ENCODE data around the gene BLACAT1. TPM values are rescaled to one million over a fixed set of nuclear protein-coding genes. Genes with fewer than 3 reads are reported as not detected.

BLACAT1 gene
- total and polyA plus RNA-seq, 9 of the 15 experiments (the other 6 are each of a cell fraction or from before 2014, with no cell fraction given), result 0.10 to 5.9 (median 0.73) TPM

DNA sequence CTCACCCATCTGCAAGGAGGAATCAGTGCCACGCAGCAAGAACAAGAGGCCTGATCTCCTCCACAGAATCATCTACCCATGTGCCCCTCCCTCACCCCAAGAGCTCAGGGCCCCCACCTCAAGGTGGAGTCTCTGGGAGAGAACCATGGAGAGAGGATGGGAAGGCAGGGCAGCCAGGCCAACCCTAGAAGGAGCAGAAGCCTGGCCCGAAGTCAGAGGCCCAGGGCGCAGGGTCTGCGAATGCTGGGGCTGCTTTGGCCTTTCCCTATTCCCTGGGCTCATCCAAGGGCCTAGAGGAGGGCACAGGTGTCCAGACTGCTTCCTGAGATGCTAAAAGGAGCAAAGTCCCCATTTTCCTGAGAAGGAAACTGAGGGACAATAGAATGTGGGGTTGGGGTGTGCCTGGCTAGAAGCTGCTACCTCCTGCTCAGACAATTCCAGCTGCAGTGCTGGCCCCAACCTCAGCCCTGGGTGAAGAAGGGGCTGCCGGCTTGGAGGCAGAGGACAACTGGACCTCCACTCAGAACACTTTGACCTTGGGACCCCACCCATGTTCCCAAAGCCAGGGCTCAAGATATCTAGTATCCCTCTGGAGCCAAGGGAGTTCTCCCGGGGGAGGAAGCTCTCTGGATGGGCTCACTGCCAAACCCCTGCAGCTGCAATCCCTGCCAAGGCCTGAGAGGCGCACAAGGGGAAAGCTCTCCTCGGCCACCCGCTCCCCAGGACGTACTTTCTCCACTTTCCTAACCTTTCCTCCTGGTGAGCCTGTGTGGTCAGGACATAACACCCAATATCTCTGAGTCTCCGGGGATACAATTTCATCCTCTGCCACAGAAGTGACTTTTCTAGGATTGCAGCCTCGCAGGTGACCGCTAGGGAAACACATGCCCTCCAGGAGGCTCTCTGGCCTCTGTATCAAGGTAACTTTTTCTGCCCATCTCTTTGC, 17.4 kb downstream of the BLACAT1 start (continued):
- TF ChIP-seq, protein P1, sequence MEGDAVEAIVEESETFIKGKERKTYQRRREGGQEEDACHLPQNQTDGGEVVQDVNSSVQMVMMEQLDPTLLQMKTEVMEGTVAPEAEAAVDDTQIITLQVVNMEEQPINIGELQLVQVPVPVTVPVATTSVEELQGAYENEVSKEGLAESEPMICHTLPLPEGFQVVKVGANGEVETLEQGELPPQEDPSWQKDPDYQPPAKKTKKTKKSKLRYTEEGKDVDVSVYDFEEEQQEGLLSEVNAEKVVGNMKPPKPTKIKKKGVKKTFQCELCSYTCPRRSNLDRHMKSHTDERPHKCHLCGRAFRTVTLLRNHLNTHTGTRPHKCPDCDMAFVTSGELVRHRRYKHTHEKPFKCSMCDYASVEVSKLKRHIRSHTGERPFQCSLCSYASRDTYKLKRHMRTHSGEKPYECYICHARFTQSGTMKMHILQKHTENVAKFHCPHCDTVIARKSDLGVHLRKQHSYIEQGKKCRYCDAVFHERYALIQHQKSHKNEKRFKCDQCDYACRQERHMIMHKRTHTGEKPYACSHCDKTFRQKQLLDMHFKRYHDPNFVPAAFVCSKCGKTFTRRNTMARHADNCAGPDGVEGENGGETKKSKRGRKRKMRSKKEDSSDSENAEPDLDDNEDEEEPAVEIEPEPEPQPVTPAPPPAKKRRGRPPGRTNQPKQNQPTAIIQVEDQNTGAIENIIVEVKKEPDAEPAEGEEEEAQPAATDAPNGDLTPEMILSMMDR (IDR thresholded peaks at IDR 0.05 in 2 of 3, conservative IDR thresholded peaks at IDR 0.05 in 1 of 3; ENCODE audit: insufficient read depth in 2 of 3, low read depth in 1 of 3, low read length in 3 of 3), result peak; percentile 68 to 81 (median 79)
- TF ChIP-seq ZNF76 (CRISPR knock-in tag; IDR thresholded peaks at IDR 0.05; ENCODE audit: borderline replicate concordance) (no peak), NFIX (CRISPR knock-in tag; IDR thresholded peaks at IDR 0.05; ENCODE audit: low read depth) (peak; percentile 54), KAT8 (IDR thresholded peaks at IDR 0.05; ENCODE audit: low read depth) (no peak), TAL1 (IDR thresholded peaks at IDR 0.05) (no peak), HEY1 (CRISPR knock-in tag; IDR thresholded peaks at IDR 0.05; ENCODE audit: borderline replicate concordance) (no peak), MBD2 (IDR thresholded peaks at IDR 0.05; ENCODE audit: borderline replicate concordance, low read depth) (no peak), SMARCA4 (IDR thresholded peaks at IDR 0.05) (no peak), TCF7 (IDR thresholded peaks at IDR 0.05; ENCODE audit: borderline replicate concordance) (no peak), SPI1 (IDR thresholded peaks at IDR 0.05; ENCODE audit: borderline replicate concordance, low read depth, low read length) (peak; percentile 48; the same call in 1 of the 2 replicates), RAD21 (CRISPR knock-in tag; conservative IDR thresholded peaks at IDR 0.05 in 1 of 2, IDR thresholded peaks at IDR 0.05 in 1 of 2) (peak in 1 of 2 experiments; percentile 47; a peak in 2 of 4 replicates), PML (IDR thresholded peaks at IDR 0.05; ENCODE audit: low read length) (no peak)
- TF ChIP-seq, protein P2, sequence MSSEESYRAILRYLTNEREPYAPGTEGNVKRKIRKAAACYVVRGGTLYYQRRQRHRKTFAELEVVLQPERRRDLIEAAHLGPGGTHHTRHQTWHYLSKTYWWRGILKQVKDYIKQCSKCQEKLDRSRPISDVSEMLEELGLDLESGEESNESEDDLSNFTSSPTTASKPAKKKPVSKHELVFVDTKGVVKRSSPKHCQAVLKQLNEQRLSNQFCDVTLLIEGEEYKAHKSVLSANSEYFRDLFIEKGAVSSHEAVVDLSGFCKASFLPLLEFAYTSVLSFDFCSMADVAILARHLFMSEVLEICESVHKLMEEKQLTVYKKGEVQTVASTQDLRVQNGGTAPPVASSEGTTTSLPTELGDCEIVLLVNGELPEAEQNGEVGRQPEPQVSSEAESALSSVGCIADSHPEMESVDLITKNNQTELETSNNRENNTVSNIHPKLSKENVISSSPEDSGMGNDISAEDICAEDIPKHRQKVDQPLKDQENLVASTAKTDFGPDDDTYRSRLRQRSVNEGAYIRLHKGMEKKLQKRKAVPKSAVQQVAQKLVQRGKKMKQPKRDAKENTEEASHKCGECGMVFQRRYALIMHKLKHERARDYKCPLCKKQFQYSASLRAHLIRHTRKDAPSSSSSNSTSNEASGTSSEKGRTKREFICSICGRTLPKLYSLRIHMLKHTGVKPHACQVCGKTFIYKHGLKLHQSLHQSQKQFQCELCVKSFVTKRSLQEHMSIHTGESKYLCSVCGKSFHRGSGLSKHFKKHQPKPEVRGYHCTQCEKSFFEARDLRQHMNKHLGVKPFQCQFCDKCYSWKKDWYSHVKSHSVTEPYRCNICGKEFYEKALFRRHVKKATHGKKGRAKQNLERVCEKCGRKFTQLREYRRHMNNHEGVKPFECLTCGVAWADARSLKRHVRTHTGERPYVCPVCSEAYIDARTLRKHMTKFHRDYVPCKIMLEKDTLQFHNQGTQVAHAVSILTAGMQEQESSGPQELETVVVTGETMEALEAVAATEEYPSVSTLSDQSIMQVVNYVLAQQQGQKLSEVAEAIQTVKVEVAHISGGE (CRISPR knock-in tag; IDR thresholded peaks at IDR 0.05), result no peak
